WERI-Rb-1 (cell line): Measurements from ENCODE around the gene KLHL22.

Experiments
- DNase-seq: peaks from one replicate; pipeline ENCODE4 v3.0.0-alpha.2; 2020
- H3K27ac ChIP-seq: fragments of 250-450 bp; sonication (Bioruptor Pico); 2 replicates; pipeline ENCODE4 v1.5.1; 2020; ENCODE audit warnings: mild to moderate bottlenecking, moderate library complexity
- H3K27me3 ChIP-seq: fragments of 250-450 bp; sonication (Bioruptor Pico); 2 replicates; pipeline ENCODE4 v1.5.1; 2021; ENCODE audit warnings: mild to moderate bottlenecking, low read depth, moderate library complexity; ENCODE audit not compliant: insufficient read depth, severe bottlenecking
- H3K36me3 ChIP-seq: fragments of 250-450 bp; sonication (Bioruptor Pico); 2 replicates; pipeline ENCODE4 v1.5.1; 2020; ENCODE audit warnings: mild to moderate bottlenecking, moderate library complexity
- H3K4me3 ChIP-seq: 2 replicates; pipeline ENCODE4 v1.5.1; 2011; ENCODE audit warnings: low read depth, mild to moderate bottlenecking, control low read depth, low read length
- H3K9me3 ChIP-seq: fragments of 250-450 bp; sonication (Bioruptor Pico); 2 replicates; pipeline ENCODE4 v1.5.1; 2021; ENCODE audit warnings: mild to moderate bottlenecking, moderate library complexity; ENCODE audit not compliant: severe bottlenecking
- TF ChIP-seq, protein P1 (sequence below): IDR thresholded peaks from 2 replicates; pipeline ENCODE4 v1.5.1; 2011; ENCODE audit warnings: low read depth, mild to moderate bottlenecking, control low read depth, inconsistent platforms, low read length

The KLHL22 gene

DNA sequence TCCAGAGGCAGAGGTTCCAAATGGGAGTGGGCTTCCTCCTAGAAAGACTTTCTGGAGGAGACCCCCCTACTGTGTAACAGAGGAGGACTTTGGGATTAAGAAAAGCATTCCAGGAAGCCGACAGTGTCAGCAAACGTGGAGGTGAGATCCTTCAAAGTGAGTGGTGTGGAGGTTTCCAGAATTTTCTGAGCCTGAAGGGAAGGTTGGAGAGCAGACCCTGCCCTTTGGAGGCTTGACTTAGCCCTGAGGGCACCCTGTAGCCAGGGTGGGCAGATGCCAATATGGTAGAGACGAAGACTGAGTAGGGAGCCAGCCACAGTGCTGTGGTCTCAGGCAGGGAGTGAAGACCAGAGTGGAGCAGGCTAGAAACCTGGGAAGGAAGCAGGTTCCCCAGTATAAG lies 1.8 kb upstream of the KLHL22 start:
- Histone ChIP-seq H3K27ac (no peak overlapping the region), H3K9me3 (no peaks in the 10 kb centered on the region), H3K27me3 (no peaks in the 10 kb centered on the region), H3K4me3 (no peak overlapping the region), H3K36me3 (peaks cover 12% of the 10 kb centered on the region)
- no peak for DNase-seq
- TF ChIP-seq, protein P1, sequence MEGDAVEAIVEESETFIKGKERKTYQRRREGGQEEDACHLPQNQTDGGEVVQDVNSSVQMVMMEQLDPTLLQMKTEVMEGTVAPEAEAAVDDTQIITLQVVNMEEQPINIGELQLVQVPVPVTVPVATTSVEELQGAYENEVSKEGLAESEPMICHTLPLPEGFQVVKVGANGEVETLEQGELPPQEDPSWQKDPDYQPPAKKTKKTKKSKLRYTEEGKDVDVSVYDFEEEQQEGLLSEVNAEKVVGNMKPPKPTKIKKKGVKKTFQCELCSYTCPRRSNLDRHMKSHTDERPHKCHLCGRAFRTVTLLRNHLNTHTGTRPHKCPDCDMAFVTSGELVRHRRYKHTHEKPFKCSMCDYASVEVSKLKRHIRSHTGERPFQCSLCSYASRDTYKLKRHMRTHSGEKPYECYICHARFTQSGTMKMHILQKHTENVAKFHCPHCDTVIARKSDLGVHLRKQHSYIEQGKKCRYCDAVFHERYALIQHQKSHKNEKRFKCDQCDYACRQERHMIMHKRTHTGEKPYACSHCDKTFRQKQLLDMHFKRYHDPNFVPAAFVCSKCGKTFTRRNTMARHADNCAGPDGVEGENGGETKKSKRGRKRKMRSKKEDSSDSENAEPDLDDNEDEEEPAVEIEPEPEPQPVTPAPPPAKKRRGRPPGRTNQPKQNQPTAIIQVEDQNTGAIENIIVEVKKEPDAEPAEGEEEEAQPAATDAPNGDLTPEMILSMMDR = no peak

DNA sequence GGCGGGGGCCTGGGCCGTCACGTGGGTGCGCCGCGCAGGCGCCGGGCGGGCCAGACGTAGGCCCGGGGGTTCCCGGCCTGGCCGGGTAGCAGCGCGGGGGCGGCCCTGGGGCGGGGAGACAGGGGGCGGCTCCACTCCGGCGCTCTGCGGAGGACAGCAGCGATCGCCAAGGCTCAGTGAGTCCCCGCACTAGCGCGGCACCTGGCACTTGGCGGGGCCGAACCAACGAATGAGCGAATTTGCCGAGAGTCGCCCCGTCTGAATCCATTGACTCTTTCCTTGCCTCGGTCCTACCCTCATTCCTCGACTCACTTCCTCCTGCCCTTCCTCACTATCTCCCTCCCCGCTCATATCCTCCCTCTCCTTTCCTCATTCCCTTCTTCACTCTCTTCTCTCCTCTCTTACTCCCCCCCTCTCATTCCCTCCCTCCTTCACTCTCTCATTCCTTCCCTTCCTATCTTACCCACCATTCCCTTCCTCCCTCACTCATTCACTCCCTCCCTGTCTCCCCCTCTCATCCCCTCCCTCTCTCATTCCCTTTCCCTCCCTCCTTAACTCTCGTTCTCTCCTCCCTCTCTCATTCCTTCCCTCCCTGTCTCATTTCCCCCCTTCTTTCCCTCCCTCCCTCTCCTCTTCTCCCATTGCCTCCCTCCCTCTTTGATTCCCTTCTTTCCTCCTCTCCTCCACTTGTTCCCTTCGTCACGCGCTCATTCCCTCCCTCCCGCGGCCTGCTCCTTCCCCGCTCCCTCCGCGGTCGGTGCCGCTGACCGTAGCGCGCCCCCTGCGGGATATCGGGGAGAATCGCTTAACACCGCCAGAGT lies 476 bp upstream of the KLHL22 start:
- peak; percentile 93 for DNase-seq
- no peaks in the 10 kb centered on the region for H3K27me3 ChIP-seq
- H3K4me3 ChIP-seq = peak overlapping the region; percentile 69
- H3K9me3 ChIP-seq = no peaks in the 10 kb centered on the region
- peaks cover 10% of the 10 kb centered on the region for H3K36me3 ChIP-seq
- peak overlapping the region; percentile 91 for H3K27ac ChIP-seq
- TF ChIP-seq, protein P1 = peak; percentile 87

DNA sequence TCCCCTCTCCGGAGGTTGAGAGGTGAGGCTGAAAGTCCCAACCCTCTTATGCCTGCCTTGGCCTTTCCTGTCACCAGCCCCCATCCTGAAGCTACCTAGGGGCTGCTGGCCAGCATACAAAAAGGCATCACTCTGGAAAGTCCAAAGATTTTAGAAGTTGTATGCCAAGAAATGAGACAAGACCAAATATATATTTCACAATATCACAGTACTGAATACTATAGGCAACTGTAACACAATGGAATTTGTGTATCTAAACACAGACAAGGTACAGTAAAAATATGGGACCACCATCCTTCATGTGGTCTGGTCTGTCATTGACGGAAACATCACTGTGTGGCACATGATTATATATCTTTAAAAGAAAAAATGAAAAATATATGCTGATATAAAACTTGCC lies 4.2 kb downstream of the KLHL22 start:
- TF ChIP-seq, protein P1 = no peak
- H3K36me3 ChIP-seq = peaks cover 17% of the 10 kb centered on the region
- H3K27ac ChIP-seq = no peak overlapping the region
- no peak overlapping the region for H3K4me3 ChIP-seq
- no peaks in the 10 kb centered on the region for H3K27me3 ChIP-seq
- no peak for DNase-seq
- H3K9me3 ChIP-seq = no peaks in the 10 kb centered on the region

DNA sequence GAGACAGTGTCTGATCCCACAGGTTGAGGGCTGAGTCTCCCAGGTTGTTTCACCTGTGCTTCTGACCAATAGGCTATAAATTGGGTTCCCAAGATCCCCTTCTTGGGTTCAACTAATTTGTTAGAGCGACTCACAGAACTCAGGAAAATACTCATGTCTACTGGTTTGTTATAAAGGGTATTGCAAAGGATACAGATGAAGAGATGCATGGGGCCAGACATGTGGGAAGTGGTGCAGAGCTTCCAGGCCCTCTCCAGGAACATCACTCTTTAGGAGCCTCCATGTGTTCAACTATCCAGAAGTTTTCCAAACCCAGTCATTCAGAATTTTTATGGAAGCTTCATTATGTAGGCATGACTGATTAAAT lies 4.7 kb downstream of the KLHL22 start:
- TF ChIP-seq, protein P1 = no peak
- no peaks in the 10 kb centered on the region for H3K27me3 ChIP-seq
- no peak for DNase-seq
- peaks cover 17% of the 10 kb centered on the region for H3K36me3 ChIP-seq
- no peak overlapping the region for H3K27ac ChIP-seq
- no peaks in the 10 kb centered on the region for H3K9me3 ChIP-seq
- no peak overlapping the region for H3K4me3 ChIP-seq

DNA sequence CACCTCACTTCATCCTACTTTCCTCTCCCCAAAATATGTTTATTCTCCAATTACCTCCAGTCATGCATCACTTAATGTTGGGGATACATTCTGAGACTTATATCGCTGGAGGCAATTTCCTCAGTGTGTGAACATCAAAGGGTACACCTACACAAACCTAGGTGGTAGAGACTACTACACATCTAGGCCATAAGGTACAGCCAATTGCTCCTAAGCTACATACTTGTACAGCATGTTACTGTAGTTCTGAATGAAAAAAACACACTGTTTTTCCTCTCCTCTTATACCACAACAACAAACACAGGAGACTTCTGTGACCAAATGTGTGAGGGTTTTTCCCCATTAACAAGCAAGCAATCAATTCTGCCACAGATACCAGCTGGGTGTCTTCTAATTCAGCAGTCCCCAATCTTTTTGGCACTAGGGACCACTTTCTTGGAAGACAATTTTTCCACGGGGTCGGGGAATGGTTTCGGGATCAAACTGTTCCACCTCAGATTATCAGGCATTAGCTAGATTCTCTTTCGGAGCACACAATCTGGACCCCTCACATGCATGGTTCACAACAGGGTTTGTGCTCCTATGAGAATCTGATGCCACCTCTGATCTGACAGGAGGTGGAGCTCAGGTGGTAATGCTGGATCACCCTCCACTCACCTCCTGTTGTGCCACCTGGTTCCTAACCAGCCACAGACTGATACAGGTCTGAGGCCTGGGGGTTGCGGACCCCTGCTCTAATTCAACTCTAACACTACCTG lies 5.2 kb downstream of the KLHL22 start:
- TF ChIP-seq, protein P1 = no peak
- Histone ChIP-seq H3K9me3 (no peaks in the 10 kb centered on the region), H3K27ac (no peak overlapping the region), H3K27me3 (no peaks in the 10 kb centered on the region), H3K36me3 (peaks cover 17% of the 10 kb centered on the region), H3K4me3 (no peak overlapping the region)
- DNase-seq = no peak
